GM21515 (cell line): ENCODE results near the gene LMBRD2.
A peak's percentile ranks its signal among the peaks of the same experiment; 100 is the strongest.
"Not testable (repeated sequence)": the region's sequence is repeated elsewhere in the genome, so short reads cannot be mapped to it uniquely, and the experiment has no call there.

Experiments used
- ATAC-seq: cut with Tn5 transposase; IDR thresholded peaks from one replicate; pipeline ENCODE4 v1.9.1; 2021; ENCODE audit not compliant: unreplicated experiment

Gene LMBRD2

GRCh38 chr5:36162810-36163486, 11.3 kb upstream of the LMBRD2 start:
- no peak for ATAC-seq

- no peak for ATAC-seq
Measured at GRCh38 chr5:36161361-36161760, 9.7 kb upstream of the LMBRD2 start.

GRCh38 chr5:36160617-36161016, 8.9 kb upstream of the LMBRD2 start:
- no peak for ATAC-seq

GRCh38 chr5:36158144-36158543, 6.5 kb upstream of the LMBRD2 start:
- ATAC-seq, result no peak

- ATAC-seq, result no peak
Measured at GRCh38 chr5:36156619-36157018, 4.9 kb upstream of the LMBRD2 start.

GRCh38 chr5:36156121-36156601, 4.5 kb upstream of the LMBRD2 start:
- no peak for ATAC-seq

GRCh38 chr5:36155291-36155690, 3.6 kb upstream of the LMBRD2 start:
- ATAC-seq, result no peak

GRCh38 chr5:36153726-36154125, 2.0 kb upstream of the LMBRD2 start:
- no peak for ATAC-seq

- ATAC-seq, result no peak
Measured at GRCh38 chr5:36153298-36153677, 1.6 kb upstream of the LMBRD2 start.

GRCh38 chr5:36152324-36153297, 924 bp upstream of the LMBRD2 start:
- peak; percentile 1 for ATAC-seq

GRCh38 chr5:36150676-36151433, 832 bp downstream of the LMBRD2 start:
- ATAC-seq, result peak; percentile 32

GRCh38 chr5:36147681-36148080, 4.0 kb downstream of the LMBRD2 start:
- ATAC-seq, result no peak

- no peak for ATAC-seq
Measured at GRCh38 chr5:36146390-36146789, 5.3 kb downstream of the LMBRD2 start.

GRCh38 chr5:36145311-36145710, 6.4 kb downstream of the LMBRD2 start:
- ATAC-seq, result no peak

- ATAC-seq, result no peak
Measured at GRCh38 chr5:36138900-36139683, 12.6 kb downstream of the LMBRD2 start.

- ATAC-seq, result no peak
Measured at GRCh38 chr5:36136581-36136980, 15.1 kb downstream of the LMBRD2 start.

GRCh38 chr5:36135988-36136387, 15.7 kb downstream of the LMBRD2 start:
- no peak for ATAC-seq

GRCh38 chr5:36133009-36133408, 18.7 kb downstream of the LMBRD2 start:
- ATAC-seq, result not testable (repeated sequence)

GRCh38 chr5:36129666-36130065, 22.0 kb downstream of the LMBRD2 start:
- not testable (repeated sequence) for ATAC-seq

- ATAC-seq, result no peak
Measured at GRCh38 chr5:36128795-36129194, 22.9 kb downstream of the LMBRD2 start.
